HG03066 (cell line): Measurements from ENCODE around the gene CLEC2L.

Source experiments
- ATAC-seq: cut with Tn5 transposase; IDR thresholded peaks from one replicate; pipeline ENCODE4 v1.9.1; 2021; ENCODE audit warnings: low read depth; ENCODE audit not compliant: unreplicated experiment

Gene CLEC2L

GRCh38 chr7:139521439-139521838 is 2.0 kb upstream of the CLEC2L start:
- no peak for ATAC-seq

DNA sequence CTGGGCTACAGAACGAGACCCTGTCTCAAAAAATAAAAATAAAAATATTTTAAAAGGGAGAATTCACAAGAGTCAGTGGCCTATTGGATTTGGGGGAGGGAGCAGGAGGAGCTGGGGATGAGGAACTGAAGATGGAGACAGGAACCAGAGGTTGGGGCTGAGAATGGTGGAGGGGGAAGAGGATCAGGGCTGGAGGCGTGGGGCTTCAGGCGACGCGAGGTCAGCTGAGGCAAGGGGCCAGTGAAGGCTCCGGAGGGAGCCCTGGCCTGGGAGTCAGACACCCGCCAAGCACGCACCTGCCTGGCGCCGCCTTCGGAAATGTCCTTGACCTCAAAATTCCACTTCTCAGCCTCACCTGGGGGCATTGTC is 671 bp upstream of the CLEC2L start:
- no peak for ATAC-seq

GRCh38 chr7:139523968-139524815 is 707 bp downstream of the CLEC2L start:
- no peak for ATAC-seq

GRCh38 chr7:139525239-139525638 is 1.8 kb downstream of the CLEC2L start:
- ATAC-seq, result no peak

GRCh38 chr7:139525750-139526149 is 2.3 kb downstream of the CLEC2L start:
- ATAC-seq, result no peak

DNA sequence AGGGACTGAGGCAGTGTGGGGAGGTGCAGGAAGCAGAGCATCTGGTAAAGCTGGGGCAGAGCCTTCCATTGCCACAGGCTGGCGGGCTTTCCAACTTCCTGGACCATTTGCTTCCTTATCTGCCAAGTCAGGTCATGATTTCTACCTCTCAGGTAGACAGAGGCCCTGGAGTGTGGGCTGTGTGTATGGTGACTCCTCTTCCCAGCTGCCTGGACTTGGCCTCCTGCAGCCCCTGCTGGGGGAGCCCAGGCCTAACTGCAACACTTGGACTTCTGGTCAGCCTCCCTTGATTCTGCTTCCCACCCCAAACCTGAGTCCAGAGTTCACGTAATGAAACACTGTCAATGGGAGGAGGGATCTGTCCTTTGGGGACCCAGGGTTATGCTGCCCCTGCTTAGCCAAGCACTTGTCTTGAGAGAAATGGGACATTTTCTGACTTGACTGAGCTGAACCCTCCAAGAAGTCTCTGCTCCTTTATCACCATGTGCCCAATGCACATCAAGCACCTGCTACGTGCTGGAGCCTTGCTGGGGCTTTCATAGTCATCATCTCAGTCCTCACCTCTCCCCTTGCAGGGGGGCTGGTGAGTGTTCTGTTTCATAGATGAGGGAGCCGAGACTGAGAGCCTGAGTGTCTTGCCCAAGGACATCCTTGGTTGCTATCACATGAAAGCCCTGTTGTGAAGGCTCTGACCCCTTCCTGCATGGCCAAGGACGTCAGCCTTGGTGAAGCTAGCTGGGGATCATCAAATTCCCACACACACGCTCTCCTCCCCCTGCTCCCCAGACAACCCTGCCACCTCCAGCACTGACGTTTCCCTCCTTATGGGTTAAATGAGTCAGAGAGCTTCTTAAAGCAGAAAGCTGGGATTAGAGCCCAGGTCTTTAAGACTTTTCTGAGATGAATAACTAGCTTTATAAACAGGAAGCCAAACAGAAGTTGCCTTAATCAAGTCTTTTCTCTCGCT is 3.4 kb downstream of the CLEC2L start:
- no peak for ATAC-seq

GRCh38 chr7:139531094-139531493 is 7.6 kb downstream of the CLEC2L start:
- no peak for ATAC-seq

DNA sequence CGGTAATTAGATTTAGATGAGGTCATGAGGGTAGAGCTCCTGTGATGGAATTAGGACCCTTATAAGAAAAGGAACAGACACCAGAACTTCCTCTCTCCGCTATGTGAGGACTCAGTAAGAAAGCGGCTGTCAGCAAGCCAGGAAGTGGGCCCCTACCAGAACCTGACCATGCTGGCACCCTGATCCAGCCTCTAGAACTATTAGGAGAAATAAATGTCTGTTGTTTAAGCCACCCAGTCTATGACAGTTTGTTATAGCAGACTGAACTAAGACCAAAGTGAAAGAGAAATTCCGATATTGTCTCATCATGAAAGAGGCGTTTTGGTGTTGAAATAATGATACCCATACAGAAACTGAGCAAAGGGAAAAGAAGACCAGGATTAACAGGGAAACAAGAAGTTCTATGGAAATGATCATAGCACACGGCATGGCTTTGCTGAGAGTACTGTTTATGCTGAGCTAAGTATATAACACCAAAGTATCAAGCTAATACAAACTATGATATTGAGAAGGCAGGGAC is 9.2 kb downstream of the CLEC2L start:
- no peak for ATAC-seq

DNA sequence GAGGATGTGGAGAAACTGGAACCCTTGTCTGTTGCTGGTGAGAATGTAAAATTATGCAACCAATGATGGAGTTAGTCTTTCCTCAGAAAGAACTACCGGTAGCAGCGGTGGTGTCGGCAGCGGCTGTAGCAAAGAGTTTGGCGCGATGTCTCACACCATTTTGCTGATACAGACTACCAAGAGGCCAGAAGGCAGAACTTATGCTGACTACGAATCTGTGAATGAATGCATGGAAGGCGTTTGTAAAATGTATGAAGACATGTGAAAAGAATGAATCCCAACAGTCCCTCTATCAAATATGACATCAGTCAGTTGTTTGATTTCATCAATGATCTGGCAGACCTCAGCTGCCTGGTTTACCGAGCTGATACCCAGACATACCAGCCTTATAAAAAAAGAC is 10.6 kb downstream of the CLEC2L start:
- no peak for ATAC-seq

- ATAC-seq, result no peak
Measured at GRCh38 chr7:139534966-139535651, 11.6 kb downstream of the CLEC2L start.

- no peak for ATAC-seq
Measured at GRCh38 chr7:139536152-139536551, 12.7 kb downstream of the CLEC2L start.

- ATAC-seq, result no peak
Measured at GRCh38 chr7:139538881-139539635, 15.6 kb downstream of the CLEC2L start.

DNA sequence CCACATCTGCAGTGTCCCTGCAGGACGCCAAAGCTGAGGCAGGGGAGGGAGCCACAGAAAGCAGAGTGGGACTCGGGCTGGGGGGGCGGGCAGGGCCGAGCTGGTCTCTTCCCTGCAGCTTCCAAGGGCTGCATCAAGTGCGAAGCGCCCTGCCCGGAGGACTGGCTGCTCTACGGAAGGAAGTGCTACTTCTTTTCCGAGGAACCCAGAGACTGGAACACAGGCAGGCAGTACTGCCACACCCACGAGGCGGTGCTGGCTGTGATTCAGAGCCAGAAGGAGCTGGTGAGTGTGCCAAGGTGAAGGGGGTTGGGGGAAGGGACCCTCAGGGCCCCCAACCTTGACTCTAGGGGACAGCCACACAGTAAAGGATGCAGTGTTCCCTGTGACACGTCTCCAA is 16.7 kb downstream of the CLEC2L start:
- ATAC-seq, result no peak

- ATAC-seq, result no peak
Measured at GRCh38 chr7:139541600-139542307, 18.3 kb downstream of the CLEC2L start.

GRCh38 chr7:139542308-139543151 is 19.0 kb downstream of the CLEC2L start:
- no peak for ATAC-seq

- ATAC-seq, result no peak
Measured at GRCh38 chr7:139543801-139544603, 20.5 kb downstream of the CLEC2L start.

GRCh38 chr7:139544645-139545044 is 21.2 kb downstream of the CLEC2L start:
- no peak for ATAC-seq
